ES-I3 (cell line): ENCODE measurements around the gene KIFAP3.
"Not testable (repeated sequence)": the region's sequence is repeated elsewhere in the genome, so short reads cannot be mapped to it uniquely, and the experiment has no call there.

Experiments
- H3K36me3 ChIP-seq: 2 replicates; pipeline ENCODE4 v1.6.1; 2013; ENCODE audit warnings: mild to moderate bottlenecking, low read length, control low read depth, moderate library complexity; ENCODE audit not compliant: insufficient read depth
- H3K4me1 ChIP-seq: 2 replicates; pipeline ENCODE4 v1.6.1; 2013; ENCODE audit warnings: mild to moderate bottlenecking, control low read depth, low read length; ENCODE audit not compliant: insufficient read depth
- H3K9ac ChIP-seq: 2 replicates; pipeline ENCODE4 v1.6.1; 2013; ENCODE audit warnings: low read depth, mild to moderate bottlenecking, low read length, moderate library complexity
- H3K9me3 ChIP-seq: 2 replicates; pipeline ENCODE4 v1.6.1; 2013; ENCODE audit warnings: mild to moderate bottlenecking, low read length, moderate library complexity; ENCODE audit not compliant: control insufficient read depth, insufficient read depth

KIFAP3 gene

GRCh38 chr1:169886931-169887330 lies 187.6 kb downstream of the KIFAP3 start:
- H3K4me1 ChIP-seq = peaks cover 8% of the 10 kb centered on the region; the same call in 1 of the 2 replicates
- H3K9ac ChIP-seq = no peak overlapping the region
- H3K36me3 ChIP-seq = no peaks in the 10 kb centered on the region
- H3K9me3 ChIP-seq = no peaks in the 10 kb centered on the region

DNA sequence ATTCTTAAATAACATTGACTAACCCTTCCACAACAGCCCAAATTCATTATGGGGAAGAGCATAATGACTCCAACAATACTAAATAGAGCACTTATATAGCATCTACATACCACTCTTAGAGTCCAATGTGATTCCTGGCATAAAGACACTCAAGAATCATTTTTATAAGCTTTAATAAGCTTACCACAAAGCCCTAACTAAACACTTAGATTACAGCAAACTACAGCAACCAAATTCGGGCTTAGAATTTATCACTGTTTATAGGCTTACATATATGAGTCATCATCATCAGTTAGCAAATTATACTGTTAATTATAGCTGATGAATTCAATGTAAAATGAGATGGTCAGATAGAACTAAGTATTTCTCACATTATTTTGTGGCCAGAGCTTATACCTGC lies 188.1 kb downstream of the KIFAP3 start:
- H3K36me3 ChIP-seq = no peaks in the 10 kb centered on the region
- no peak overlapping the region for H3K9ac ChIP-seq
- no peaks in the 10 kb centered on the region for H3K9me3 ChIP-seq
- H3K4me1 ChIP-seq = peaks cover 8% of the 10 kb centered on the region; the same call in 1 of the 2 replicates

GRCh38 chr1:169885207-169885606 lies 189.3 kb downstream of the KIFAP3 start:
- Histone ChIP-seq H3K36me3 (no peaks in the 10 kb centered on the region), H3K4me1 (no peaks in the 10 kb centered on the region), H3K9ac (no peak overlapping the region), H3K9me3 (no peaks in the 10 kb centered on the region)

- Histone ChIP-seq H3K4me1 (no peaks in the 10 kb centered on the region), H3K9me3 (no peaks in the 10 kb centered on the region), H3K36me3 (no peaks in the 10 kb centered on the region), H3K9ac (no peak overlapping the region)
Measured at GRCh38 chr1:169884634-169885033, 189.9 kb downstream of the KIFAP3 start.

- no peaks in the 10 kb centered on the region for H3K4me1 ChIP-seq
- H3K36me3 ChIP-seq = no peaks in the 10 kb centered on the region; the same call in 1 of the 2 replicates
- no peak overlapping the region for H3K9ac ChIP-seq
- no peaks in the 10 kb centered on the region for H3K9me3 ChIP-seq
Measured at GRCh38 chr1:169882039-169882511, 192.4 kb downstream of the KIFAP3 start.

DNA sequence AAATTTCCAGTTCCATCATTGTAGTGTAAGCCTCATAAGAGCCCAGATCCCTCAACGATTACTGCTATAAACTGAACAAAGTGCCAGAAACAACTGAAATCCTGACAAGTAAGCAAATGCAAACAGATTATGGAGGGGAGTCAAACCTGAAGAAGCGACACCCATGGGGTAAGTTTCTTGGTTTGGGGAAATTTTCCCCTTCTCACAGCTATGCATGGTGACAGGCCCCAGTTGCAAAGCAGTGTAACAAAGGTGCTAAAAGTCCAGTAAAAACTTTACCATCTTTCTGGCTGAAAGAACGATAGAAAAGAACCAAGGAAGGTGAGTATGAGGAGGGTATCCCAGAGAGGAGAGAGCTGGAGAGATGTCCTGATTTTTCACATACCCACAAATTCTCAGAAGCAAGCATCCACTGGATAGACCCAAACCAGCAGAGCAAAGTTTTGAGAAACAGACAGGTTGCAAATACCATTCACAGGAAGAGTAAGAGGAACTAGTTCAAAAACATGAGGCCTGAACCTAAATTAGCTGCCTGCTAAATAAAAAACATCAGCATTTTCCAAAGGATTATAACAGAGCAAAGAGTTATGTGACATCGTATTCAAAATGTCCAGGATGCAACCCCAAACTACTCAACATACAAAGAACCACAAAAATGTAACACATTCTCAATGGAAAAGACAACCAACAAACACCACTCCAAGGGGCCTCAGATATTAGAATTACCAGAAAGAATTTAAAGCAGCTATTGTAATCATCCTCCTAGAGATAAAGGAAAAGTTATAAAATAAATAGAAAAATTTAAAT lies 195.3 kb downstream of the KIFAP3 start:
- no peaks in the 10 kb centered on the region; the same call in 1 of the 2 replicates for H3K9me3 ChIP-seq
- H3K4me1 ChIP-seq = no peaks in the 10 kb centered on the region
- no peak overlapping the region for H3K9ac ChIP-seq
- H3K36me3 ChIP-seq = peaks cover 4% of the 10 kb centered on the region; the same call in 1 of the 2 replicates

DNA sequence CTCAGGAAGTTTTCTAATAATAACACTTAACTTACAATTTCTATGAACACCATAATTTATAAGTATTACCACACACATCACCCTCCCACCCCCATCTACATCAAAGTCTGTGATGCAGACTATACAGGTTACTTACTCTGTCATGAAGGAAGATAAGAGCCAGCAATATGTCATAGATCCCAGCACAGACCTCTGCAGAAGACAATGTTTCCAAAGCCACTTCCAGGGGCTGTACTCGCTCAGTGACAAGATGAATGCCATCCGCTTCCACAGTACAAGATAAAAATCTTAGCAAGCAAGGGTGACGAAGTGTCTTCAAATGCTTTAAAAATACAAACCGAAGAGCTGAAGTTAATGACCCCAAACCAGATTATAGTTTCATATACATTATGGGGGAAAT lies 196.0 kb downstream of the KIFAP3 start:
- Histone ChIP-seq H3K9me3 (peaks cover 3% of the 10 kb centered on the region; the same call in 1 of the 2 replicates), H3K9ac (no peak overlapping the region), H3K36me3 (peaks cover 9% of the 10 kb centered on the region), H3K4me1 (no peaks in the 10 kb centered on the region)

DNA sequence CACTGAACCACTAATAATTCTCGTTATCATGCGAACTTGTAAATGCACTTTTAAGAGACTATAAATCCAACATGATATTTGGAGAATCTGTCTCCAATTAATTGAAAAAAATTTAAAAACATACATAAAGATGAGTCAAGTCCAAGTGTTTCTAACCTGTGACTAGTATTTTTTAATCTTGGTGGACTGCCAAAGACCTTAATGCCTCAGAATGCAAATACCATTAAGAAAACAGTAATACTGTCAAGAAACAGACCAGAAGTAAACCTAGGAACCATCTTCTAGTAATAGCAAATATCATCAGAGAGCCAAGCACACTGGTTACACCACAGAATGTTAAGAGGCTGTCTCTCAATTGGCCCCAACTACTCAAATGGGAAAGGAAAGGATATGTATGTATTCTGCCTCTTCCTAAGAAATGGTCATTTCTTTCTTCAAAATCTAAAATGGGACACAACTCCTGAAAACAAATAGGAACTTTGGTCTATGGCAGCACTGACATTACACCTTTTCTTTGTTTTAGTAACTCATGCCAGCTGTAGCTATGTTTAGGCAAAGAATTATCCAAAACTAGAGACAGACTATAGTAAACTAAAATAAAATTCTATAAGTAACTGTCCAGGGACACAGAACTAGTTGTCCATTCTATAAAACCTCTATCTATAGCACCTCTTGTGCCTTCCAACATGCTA lies 196.5 kb downstream of the KIFAP3 start:
- Histone ChIP-seq H3K9ac (no peak overlapping the region), H3K4me1 (no peaks in the 10 kb centered on the region), H3K36me3 (peaks cover 11% of the 10 kb centered on the region), H3K9me3 (peaks cover 5% of the 10 kb centered on the region; the same call in 1 of the 2 replicates)

DNA sequence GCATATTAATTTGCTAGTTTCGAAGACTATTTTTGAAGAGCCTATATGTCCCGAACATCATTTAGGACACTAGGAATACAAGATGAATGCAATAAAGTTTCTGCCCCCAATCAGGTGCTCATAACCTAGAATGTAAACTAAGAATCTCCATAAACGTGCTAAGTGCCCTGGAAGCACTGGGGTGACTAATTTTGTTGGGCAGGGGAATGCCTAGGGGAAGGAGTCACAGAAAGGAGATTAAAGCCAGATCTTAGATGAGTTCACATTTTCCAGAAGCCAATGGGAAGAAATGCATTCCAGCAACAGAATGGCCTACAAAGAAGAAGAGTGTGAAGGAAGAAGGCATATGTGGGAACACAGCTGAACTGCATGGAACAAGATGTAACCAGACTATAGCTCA lies 200.3 kb downstream of the KIFAP3 start:
- Histone ChIP-seq H3K36me3 (peaks cover 25% of the 10 kb centered on the region), H3K9ac (no peak overlapping the region), H3K9me3 (peaks cover 10% of the 10 kb centered on the region)

GRCh38 chr1:169873582-169874199 lies 200.8 kb downstream of the KIFAP3 start:
- Histone ChIP-seq H3K4me1 (no peaks in the 10 kb centered on the region), H3K9me3 (peaks cover 10% of the 10 kb centered on the region), H3K9ac (no peak overlapping the region), H3K36me3 (peaks cover 25% of the 10 kb centered on the region)

More for the DNA sequence above, 200.3 kb downstream of the KIFAP3 start:
- no peaks in the 10 kb centered on the region for H3K4me1 ChIP-seq

DNA sequence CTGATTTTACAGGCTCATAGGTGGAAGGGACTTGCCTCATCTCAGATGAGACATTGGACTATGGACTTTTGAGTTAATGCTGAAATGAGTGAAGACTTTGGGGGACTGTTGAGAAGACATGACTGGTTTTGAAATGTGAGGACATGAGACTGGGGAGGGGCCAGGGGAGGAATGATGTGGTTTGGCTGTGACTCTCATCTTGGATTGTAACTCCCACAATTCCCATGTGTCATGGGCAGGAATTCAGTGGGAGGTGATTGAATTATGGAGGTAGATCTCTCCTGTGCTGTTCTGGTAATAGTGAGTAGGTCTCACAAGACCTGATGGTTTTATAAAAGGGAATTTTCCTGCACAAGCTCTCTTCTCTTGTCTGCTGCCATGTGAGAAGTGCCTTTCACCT lies 201.6 kb downstream of the KIFAP3 start:
- Histone ChIP-seq H3K9ac (no peak overlapping the region), H3K4me1 (no peaks in the 10 kb centered on the region), H3K36me3 (peaks cover 25% of the 10 kb centered on the region), H3K9me3 (peaks cover 10% of the 10 kb centered on the region)

DNA sequence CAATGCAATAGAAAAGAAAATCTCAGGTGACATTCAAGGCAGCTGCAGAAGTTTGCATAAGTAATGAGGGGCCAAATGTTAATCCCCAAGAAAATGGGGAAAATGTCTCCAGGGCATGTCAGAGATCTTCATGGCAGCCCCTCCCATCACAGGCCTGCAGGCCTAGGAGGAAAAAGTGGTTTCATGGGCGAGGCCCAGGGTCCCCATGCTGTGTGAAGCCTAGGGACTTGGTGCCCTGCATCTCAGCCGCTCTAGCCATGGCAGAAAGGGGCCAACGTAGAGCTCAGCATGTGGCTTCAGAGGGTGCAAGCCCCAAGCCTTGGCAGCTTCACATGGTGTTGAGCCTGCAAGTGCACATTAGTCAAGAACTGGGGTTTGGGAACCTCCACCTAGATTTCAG lies 202.5 kb downstream of the KIFAP3 start:
- Histone ChIP-seq H3K9me3 (peaks cover 10% of the 10 kb centered on the region), H3K36me3 (peaks cover 31% of the 10 kb centered on the region)
- H3K4me1 ChIP-seq, H3K9ac ChIP-seq: not testable (repeated sequence)
